AG04450 (cell line): ENCODE results near the gene SDR42E2. TPM values are rescaled to one million over a fixed set of nuclear protein-coding genes. Genes with fewer than 3 reads are reported as not detected.

ENCODE experiments used
- CTCF ChIA-PET: fragments of 300-600, 350-600 bp; formaldehyde crosslinking; extraction: SDS; loops from one replicate; lab custom pipeline; 2022; ENCODE audit warnings: antibody characterized with exemption, inconsistent platforms; lab: Charles Lee
- POLR2A ChIA-PET: fragments of 350-600 bp; formaldehyde crosslinking; extraction: SDS; loops from one replicate; lab custom pipeline; 2021; ENCODE audit warnings: antibody characterized with exemption, inconsistent platforms; lab: Yijun Ruan, JAX
- DNase-seq: peaks from one replicate; pipeline ENCODE4 v3.0.0-alpha.2; 2011; ENCODE audit warnings: low read depth, low spot score
- H3K27ac ChIP-seq: one replicate; pipeline ENCODE4 v1.5.1; 2012; ENCODE audit warnings: low read depth, low read length, control low read depth
- H3K27me3 ChIP-seq: one replicate; pipeline ENCODE4 v1.6.0; 2012; ENCODE audit warnings: low read length; ENCODE audit not compliant: control insufficient read depth, insufficient read depth
- H3K4me3 ChIP-seq: 2 replicates; pipeline ENCODE4 v1.5.1; 2011; ENCODE audit warnings: mild to moderate bottlenecking, low read depth, low read length, control low read depth
- H3K9me3 ChIP-seq: 2 replicates; pipeline ENCODE4 v1.5.1; 2012; ENCODE audit warnings: low read length; ENCODE audit not compliant: control insufficient read depth, insufficient read depth
- polyA plus RNA-seq: library from polyadenylated mRNA; depleted of rRNA; stranded (reverse); fragments of >200 nt; gene quantifications from 2 replicates; pipeline ENCODE4 v1.2.3, GENCODE V29; 2011
- TF ChIP-seq, protein P1 (sequence below): IDR thresholded peaks from 2 replicates; pipeline ENCODE4 v1.5.1; 2011; ENCODE audit warnings: low read depth, low read length, control low read depth, inconsistent platforms

SDR42E2 gene
- polyA plus RNA-seq, 1 experiment: not detected

- Histone ChIP-seq H3K9me3 (no peaks in the 10 kb centered on the region), H3K27me3 (peaks cover 9% of the 10 kb centered on the region), H3K4me3 (no peak overlapping the region), H3K27ac (no peak overlapping the region)
- ChIA-PET POLR2A (no interaction called here), CTCF (interaction anchor here (1.1 to 1.4 kb wide), 2 partner anchors 58 to 1745 kb away, joined by 4 read pairs; no protein-coding TSS in a partner anchor)
- TF ChIP-seq, protein P1, sequence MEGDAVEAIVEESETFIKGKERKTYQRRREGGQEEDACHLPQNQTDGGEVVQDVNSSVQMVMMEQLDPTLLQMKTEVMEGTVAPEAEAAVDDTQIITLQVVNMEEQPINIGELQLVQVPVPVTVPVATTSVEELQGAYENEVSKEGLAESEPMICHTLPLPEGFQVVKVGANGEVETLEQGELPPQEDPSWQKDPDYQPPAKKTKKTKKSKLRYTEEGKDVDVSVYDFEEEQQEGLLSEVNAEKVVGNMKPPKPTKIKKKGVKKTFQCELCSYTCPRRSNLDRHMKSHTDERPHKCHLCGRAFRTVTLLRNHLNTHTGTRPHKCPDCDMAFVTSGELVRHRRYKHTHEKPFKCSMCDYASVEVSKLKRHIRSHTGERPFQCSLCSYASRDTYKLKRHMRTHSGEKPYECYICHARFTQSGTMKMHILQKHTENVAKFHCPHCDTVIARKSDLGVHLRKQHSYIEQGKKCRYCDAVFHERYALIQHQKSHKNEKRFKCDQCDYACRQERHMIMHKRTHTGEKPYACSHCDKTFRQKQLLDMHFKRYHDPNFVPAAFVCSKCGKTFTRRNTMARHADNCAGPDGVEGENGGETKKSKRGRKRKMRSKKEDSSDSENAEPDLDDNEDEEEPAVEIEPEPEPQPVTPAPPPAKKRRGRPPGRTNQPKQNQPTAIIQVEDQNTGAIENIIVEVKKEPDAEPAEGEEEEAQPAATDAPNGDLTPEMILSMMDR: no peak
- DNase-seq: no peak
These were observed 31.8 kb upstream of the SDR42E2 start for GRCh38 chr16:22130528-22130927.

DNA sequence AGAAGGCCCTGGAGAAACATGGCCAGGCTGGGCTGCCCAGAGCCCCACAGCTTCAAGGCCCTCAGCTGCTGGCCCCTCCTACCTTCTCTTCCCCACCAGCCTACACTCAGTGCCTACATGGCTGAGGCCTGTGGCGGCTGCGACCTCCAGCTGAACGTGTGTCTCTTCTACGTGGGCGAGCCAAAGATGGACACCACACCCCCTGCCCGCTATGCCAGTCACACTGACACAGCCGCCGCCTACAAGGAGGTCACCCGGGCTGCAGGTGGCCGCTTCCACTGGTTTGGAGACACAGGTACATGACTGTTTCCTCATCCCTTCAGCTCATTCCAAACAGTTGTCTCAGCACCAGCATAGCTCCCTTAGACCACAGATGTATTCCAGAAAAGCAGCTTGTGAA is 29.5 kb upstream of the SDR42E2 start:
- ChIA-PET POLR2A (no interaction called here), CTCF (interaction anchor here (2.1 kb wide), 1 partner anchor 9 kb away, joined by 9 read pairs; no protein-coding TSS in a partner anchor)

GRCh38 chr16:22138482-22138881 is 23.8 kb upstream of the SDR42E2 start:
- H3K27ac ChIP-seq: no peak overlapping the region
- no peaks in the 10 kb centered on the region for H3K9me3 ChIP-seq
- CTCF ChIA-PET: no interaction called here
- TF ChIP-seq, protein P1: no peak
- H3K4me3 ChIP-seq: no peak overlapping the region
- H3K27me3 ChIP-seq: peaks cover 14% of the 10 kb centered on the region
- DNase-seq: no peak
- POLR2A ChIA-PET: no interaction called here

More for the DNA sequence above, 29.5 kb upstream of the SDR42E2 start:
- no peaks in the 10 kb centered on the region for H3K9me3 ChIP-seq
- H3K4me3 ChIP-seq: no peak overlapping the region
- H3K27me3 ChIP-seq: peaks cover 11% of the 10 kb centered on the region
- no peak overlapping the region for H3K27ac ChIP-seq
- TF ChIP-seq, protein P1: no peak
- no peak for DNase-seq

DNA sequence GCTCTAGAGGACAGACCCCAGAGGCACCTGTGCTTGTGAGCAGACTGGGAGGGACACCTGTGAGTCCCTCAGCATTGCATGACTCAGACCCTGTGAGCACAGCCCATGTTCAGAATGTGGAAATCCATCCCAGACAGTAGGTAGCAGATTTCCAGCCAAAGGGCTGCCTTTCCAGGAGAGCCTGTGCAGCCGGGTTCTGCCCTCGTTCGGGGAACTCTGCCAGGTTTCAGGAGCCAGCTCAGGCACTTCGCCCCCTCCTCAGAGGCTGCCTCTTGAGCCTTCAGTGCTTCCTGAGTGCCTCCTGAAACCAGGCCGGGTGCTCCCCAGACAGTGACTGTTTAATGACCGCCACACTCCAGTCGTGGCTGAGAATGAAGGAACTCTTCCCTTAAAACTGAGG is 23.3 kb upstream of the SDR42E2 start:
- TF ChIP-seq, protein P1: no peak
- Histone ChIP-seq H3K9me3 (no peaks in the 10 kb centered on the region), H3K27ac (no peak overlapping the region), H3K27me3 (peaks cover 14% of the 10 kb centered on the region), H3K4me3 (no peak overlapping the region)
- POLR2A ChIA-PET: no interaction called here
- CTCF ChIA-PET: interaction anchor here (1.3 kb wide), 1 partner anchor 21 kb away, joined by 3 read pairs; no protein-coding TSS in a partner anchor
- no peak for DNase-seq

DNA sequence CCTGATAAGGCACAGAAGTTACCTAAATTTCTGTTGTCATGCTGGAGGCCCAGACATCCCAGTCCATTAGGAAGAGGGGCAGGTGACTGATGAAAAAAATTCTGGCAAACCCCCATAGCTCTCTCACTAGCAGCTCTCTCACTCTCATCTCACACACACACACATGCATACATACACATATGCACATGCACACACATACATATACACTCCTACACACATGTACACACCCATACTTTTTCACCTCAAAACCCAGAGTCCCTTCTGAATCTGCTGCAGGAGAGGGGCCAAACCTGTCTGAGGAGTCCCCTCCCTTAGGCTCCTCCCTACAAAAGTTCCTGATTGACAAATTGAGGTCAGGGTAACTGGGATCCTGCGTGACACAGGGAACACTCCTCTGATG is 22.6 kb upstream of the SDR42E2 start:
- ChIA-PET POLR2A (no interaction called here), CTCF (interaction anchor here (0.7 to 1.3 kb wide), 2 partner anchors 21 to 103 kb away, joined by 3 to 5 read pairs; no protein-coding TSS in a partner anchor)
- no peak for DNase-seq
- H3K4me3 ChIP-seq: no peak overlapping the region
- TF ChIP-seq, protein P1: no peak
- H3K27me3 ChIP-seq: peaks cover 14% of the 10 kb centered on the region
- no peak overlapping the region for H3K27ac ChIP-seq
- no peaks in the 10 kb centered on the region for H3K9me3 ChIP-seq
